ENCODE data around the gene NFYA.

Gene NFYA

GRCh38 chr6:41072836-41073202, at the start of gene NFYA:
Gene NFYA, plus strand, starts transcription at chr6:41072974. Its CDS starts 6,116 bp downstream, at chr6:41079090.
- no peak for DNase-seq (ENCODE audit: low spot score)

- no peak for DNase-seq (ENCODE audit: low spot score)
Measured at GRCh38 chr6:41023114-41023513, 49.7 kb upstream of the NFYA start.

DNA sequence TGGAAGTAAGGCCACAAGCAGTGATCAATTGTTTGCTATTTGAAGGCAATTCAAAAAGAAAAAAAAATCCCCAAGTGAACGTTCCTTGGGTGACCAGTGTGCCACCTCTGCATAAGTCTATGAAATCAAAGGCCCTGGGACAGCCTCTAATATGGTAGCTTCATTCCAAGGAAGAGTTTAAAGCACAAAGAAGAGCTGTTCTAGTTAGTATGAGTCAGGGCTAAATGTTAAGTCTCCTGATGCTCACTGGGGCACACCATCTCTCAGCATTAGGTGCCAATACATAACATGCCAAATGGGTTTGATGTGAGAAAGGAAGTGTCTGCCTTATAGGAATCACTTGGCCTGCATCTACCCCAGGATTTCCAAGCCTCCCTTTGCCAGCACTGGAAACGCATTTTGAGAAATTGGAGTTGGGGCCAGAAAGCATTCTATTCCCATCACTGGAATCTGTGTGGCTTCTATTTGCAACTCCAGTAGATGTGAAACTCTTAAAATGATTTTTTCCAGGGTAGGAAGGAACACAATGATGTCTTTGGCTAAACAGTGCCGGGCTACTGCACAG, 46.7 kb upstream of the NFYA start:
- peak; percentile 74 for DNase-seq (ENCODE audit: low spot score)

DNA sequence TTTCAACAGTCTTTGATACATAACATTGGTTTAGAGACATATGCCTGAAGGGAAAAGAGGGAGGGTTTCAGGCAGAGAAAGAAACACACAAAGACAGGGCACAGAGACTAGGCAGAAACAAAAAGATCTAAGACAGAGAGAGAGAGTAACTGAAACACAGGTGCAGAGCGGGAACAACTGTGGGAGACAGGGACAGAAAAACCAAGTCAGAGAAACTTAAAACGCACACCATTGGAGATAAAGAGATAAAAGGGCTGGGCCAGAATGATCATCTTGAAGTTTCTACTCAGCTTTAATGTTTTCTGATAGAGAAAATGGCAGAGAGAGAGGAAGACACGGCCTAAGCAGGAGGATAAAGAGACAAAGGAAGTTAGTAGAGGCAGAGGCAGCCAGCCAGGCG, 45.5 kb upstream of the NFYA start:
- DNase-seq (ENCODE audit: low spot score): no peak

DNA sequence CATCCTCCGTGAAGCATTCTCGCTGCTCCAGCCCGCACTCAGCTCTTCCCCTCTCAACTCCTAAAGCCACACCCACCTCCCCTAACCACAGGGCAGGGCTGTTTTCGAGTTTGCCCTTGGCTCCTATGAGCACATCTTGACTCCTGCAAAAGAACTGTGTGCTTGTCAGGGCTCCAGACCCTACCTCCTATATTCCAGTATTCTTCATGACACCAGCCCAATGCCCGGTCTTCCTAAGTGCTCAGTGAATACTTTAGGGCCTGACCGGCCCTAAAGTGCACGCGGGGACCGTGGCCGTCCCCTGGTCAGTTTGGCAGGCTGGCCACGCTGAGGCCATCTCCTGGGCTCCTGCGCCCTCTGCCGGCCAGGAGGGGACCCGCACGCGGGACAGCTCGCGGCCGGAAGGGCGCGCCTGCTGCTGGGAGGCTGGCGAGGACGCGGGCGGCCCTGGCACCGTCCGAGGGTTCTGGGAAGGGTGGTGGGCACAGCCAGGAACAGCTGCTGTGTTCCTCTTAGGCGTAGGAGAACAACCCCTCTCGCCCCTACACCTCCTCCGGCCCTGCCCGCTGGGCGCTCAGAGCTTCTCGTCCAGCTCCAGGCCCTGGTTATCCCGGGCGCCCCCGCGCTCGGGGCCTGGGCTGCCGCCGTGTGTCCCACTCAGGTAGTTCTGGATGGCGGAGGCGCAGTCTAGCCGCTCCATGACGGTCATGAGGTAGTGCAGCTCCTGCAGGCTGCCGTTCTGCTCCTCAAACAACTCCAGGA, 44.8 kb upstream of the NFYA start:
- DNase-seq (ENCODE audit: low spot score): peak; percentile 83

GRCh38 chr6:41028561-41029412, 44.0 kb upstream of the NFYA start:
- DNase-seq (ENCODE audit: low spot score): no peak

DNA sequence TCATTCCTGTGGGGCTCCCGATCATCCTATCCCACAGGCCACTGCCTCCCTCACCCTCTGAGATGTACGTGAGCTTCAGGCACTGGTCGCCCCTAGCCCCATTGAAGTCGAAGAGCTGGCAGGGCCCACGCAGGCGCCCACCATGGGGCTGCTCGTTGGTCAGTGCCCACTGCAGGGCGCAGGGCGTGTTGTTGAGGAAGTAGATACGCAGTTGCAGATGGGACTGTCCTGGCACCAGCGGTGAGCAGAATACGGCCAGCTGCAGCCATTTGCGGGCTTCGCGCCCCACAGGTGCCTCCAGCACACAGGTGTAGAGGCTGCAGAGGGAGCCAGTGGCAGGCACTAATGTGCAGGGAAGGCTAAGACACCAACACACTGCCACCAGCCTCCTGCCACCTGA, 39.9 kb upstream of the NFYA start:
- DNase-seq (ENCODE audit: low spot score): no peak

- DNase-seq (ENCODE audit: low spot score): no peak
Measured at GRCh38 chr6:41033776-41034175, 39.0 kb upstream of the NFYA start.

GRCh38 chr6:41036186-41036585, 36.6 kb upstream of the NFYA start:
- peak; percentile 75 for DNase-seq (ENCODE audit: low spot score)

DNA sequence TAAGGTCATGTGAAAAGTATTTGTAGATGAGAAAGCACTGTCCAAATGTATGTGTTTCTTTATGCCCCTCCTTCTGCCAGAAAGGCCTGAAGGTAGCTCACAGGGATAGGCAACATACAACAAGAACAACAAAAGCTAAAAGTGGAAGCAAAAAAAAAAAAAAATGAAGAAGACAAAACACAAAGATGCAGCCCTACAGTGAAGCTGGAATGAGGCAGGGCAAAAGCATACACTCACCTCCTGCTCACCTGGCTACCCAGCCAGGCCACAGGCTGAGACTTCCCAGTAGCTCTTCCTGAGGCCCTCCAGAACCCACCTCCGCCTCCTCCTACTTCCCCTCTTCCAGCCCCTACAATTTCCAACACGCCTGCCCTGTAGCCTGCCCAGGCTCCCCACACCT, 36.2 kb upstream of the NFYA start:
- peak; percentile 72 for DNase-seq (ENCODE audit: low spot score)

GRCh38 chr6:41037107-41037900, 35.5 kb upstream of the NFYA start:
- no peak for DNase-seq (ENCODE audit: low spot score)

- no peak for DNase-seq (ENCODE audit: low spot score)
Measured at GRCh38 chr6:41038205-41038604, 34.6 kb upstream of the NFYA start.

DNA sequence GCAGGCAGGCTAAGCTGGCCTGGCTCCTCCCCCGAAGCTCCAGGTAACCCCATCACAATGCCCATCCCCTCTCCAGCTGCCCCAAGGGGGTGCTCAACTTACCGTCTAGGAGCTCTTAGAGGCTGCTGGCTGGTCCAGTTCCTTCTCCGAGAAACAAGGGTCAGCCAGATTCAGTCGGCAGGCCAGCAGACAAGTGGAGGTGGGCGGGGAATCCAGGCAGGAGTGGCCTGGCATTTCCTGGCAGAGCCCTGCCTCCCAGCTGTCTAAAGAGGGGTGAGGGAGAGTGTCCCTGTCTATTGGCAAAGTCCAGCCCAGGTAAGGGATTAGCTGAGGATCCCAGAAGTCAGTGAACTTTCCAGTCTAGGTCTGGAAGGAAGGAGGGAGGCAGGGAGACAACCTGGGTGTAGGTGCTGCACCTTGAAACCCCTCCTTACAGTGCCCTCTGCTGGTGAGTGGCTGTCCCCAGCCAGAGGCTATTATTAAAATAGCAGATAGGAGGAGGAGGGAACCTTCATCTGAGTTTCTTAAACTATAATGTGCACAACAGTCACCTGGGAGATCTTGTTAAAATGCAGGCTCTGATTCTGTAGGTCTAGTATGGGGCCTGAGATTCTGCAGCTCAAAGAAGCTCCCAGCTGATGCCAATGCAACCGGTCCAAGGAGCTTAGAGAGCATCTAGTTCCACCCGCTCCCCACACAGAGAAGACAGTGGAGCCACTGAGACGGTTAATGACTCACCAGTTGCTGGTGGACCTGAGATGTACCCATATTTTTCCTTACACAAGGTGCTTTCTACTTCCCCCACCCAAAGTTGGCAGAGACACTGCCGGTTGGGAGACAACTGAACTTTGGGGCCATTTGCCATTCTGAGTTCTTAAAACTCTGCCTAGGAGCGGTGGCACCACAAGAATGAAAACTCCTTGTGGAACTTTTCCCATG, 33.4 kb upstream of the NFYA start, which contains the start of gene UNC5CL:
Gene UNC5CL (minus strand): TSS at position 162 of the 939 bp plus-strand sequence. CDS start 4,147 bp downstream, outside the sequence.
- peak; percentile 67 for DNase-seq (ENCODE audit: low spot score)

GRCh38 chr6:41040101-41040939, 32.5 kb upstream of the NFYA start:
- peak; percentile 63 for DNase-seq (ENCODE audit: low spot score)

DNA sequence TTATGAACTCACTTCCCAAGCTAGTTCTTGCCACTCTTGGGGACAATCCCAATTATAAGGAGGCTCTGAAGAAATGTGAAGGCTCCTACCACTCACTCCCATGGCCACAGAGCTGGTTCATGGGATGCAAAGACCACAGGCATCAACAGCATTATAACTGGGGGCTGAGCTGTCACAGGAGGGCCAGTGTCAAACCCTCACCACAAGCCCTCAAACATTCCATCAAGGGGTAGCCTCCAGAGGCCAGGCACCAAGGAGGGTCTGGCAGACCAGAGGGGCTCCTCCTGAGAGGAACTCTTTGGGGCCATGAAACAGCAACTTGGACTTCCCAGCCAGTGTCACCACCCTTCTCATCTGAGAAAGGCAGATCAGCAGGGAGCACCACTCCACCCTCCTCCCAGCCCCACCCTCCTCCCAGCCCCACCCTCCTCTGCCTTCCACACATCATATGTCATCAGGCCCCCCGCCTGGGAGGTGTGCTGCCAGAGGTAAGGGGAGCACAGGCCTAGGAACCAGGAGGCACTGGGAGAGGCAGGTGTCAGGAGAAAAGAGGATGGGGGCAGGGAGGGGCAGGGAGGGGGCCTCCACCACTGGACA, 31.7 kb upstream of the NFYA start:
- no peak for DNase-seq (ENCODE audit: low spot score)

GRCh38 chr6:41042226-41043055, 30.3 kb upstream of the NFYA start, which contains the start of gene TSPO2:
Gene TSPO2, plus strand, starts transcription at chr6:41042467. Its CDS starts 519 bp downstream, at chr6:41042986.
- DNase-seq (ENCODE audit: low spot score): no peak

- no peak for DNase-seq (ENCODE audit: low spot score)
Measured at GRCh38 chr6:41043151-41043550, 29.6 kb upstream of the NFYA start.

- no peak for DNase-seq (ENCODE audit: low spot score)
Measured at GRCh38 chr6:41045664-41046063, 27.1 kb upstream of the NFYA start.

GRCh38 chr6:41046084-41046483, 26.7 kb upstream of the NFYA start:
- no peak for DNase-seq (ENCODE audit: low spot score)
